Measurements from ENCODE around the gene NFIX. TPM values are rescaled to one million over a fixed set of nuclear protein-coding genes. Genes with fewer than 3 reads are reported as not detected.
A peak's percentile ranks its signal among the peaks of the same experiment; 100 is the strongest.
"Not testable (repeated sequence)": the region's sequence is repeated elsewhere in the genome, so short reads cannot be mapped to it uniquely, and the experiment has no call there.

The NFIX gene
- total RNA-seq, 1 donor from 2014 or later: 8.4 TPM

GRCh38 chr19:12949363-12950283 lies 45.7 kb upstream of the NFIX start:
- Mint-ChIP-seq H3K36me3 (ENCODE audit: low read depth, unreplicated experiment) (peaks cover 9% of the 10 kb centered on the region), H3K27me3 (ENCODE audit: low read depth, unreplicated experiment) (no peaks in the 10 kb centered on the region), H3K4me1 (ENCODE audit: low read depth, unreplicated experiment) (peaks cover 7% of the 10 kb centered on the region), H3K27ac (ENCODE audit: unreplicated experiment) (peak overlapping the region; percentile 69), H3K9me3 (ENCODE audit: unreplicated experiment) (no peaks in the 10 kb centered on the region), H3K4me3 (ENCODE audit: unreplicated experiment) (peak overlapping the region; percentile 68)
- no peak for TF ChIP-seq EZH2 (IDR thresholded peaks at IDR 0.05; ENCODE audit: insufficient read depth, low read length)
- TF ChIP-seq CTCF (IDR thresholded peaks at IDR 0.05; ENCODE audit: insufficient read depth, low read depth, low read length): no peak
- no peaks in the 10 kb centered on the region for H3K9me3 ChIP-seq (ENCODE audit: insufficient read depth, low read depth, low read length)
- no peak overlapping the region for H2AFZ ChIP-seq (ENCODE audit: low read depth, low read length)
- H4K20me1 ChIP-seq (ENCODE audit: insufficient read depth, low read length): peaks cover 28% of the 10 kb centered on the region
- no peak overlapping the region for H3K4me2 ChIP-seq (ENCODE audit: low read length)
- no peak overlapping the region for H3K9ac ChIP-seq (ENCODE audit: low read length)
- no peak overlapping the region for H3K4me3 ChIP-seq (ENCODE audit: insufficient read depth, low read depth, low read length)
- H3K27me3 ChIP-seq (ENCODE audit: insufficient read depth, low read length): no peaks in the 10 kb centered on the region
- H3K27ac ChIP-seq (ENCODE audit: low read depth, low read length): no peak overlapping the region
- H3K4me1 ChIP-seq (ENCODE audit: insufficient read depth, low read length): peaks cover 35% of the 10 kb centered on the region
- DNase-seq (ENCODE audit: low read depth) (no peak), FAIRE-seq (no peak)
- H3K36me3 ChIP-seq (ENCODE audit: insufficient read depth, low read length): peaks cover 28% of the 10 kb centered on the region
- H3K79me2 ChIP-seq (ENCODE audit: insufficient read depth, low read length): peaks cover 58% of the 10 kb centered on the region

- not testable (repeated sequence) for H3K27me3 ChIP-seq (ENCODE audit: insufficient read depth, low read length); H3K27ac Mint-ChIP-seq (ENCODE audit: unreplicated experiment); H3K36me3 Mint-ChIP-seq (ENCODE audit: low read depth, unreplicated experiment); FAIRE-seq; DNase-seq (ENCODE audit: low read depth); H3K27me3 Mint-ChIP-seq (ENCODE audit: low read depth, unreplicated experiment); H3K9me3 Mint-ChIP-seq (ENCODE audit: unreplicated experiment); H3K9me3 ChIP-seq (ENCODE audit: insufficient read depth, low read depth, low read length); H2AFZ ChIP-seq (ENCODE audit: low read depth, low read length); H3K4me3 ChIP-seq (ENCODE audit: insufficient read depth, low read depth, low read length); H3K4me3 Mint-ChIP-seq (ENCODE audit: unreplicated experiment)
- Histone ChIP-seq H3K4me1 (ENCODE audit: insufficient read depth, low read length) (peaks cover 36% of the 10 kb centered on the region), H4K20me1 (ENCODE audit: insufficient read depth, low read length) (peaks cover 25% of the 10 kb centered on the region), H3K36me3 (ENCODE audit: insufficient read depth, low read length) (peaks cover 26% of the 10 kb centered on the region), H3K9ac (ENCODE audit: low read length) (peak overlapping the region; percentile 80), H3K27ac (ENCODE audit: low read depth, low read length) (peak overlapping the region; percentile 95), H3K79me2 (ENCODE audit: insufficient read depth, low read length) (peaks cover 69% of the 10 kb centered on the region), H3K4me2 (ENCODE audit: low read length) (peak overlapping the region; percentile 62)
- peaks cover 16% of the 10 kb centered on the region for H3K4me1 Mint-ChIP-seq (ENCODE audit: low read depth, unreplicated experiment)
Measured at GRCh38 chr19:12952050-12952449, 43.2 kb upstream of the NFIX start.

- no peak overlapping the region for H3K4me3 ChIP-seq (ENCODE audit: insufficient read depth, low read depth, low read length)
- peaks cover 26% of the 10 kb centered on the region for H3K36me3 ChIP-seq (ENCODE audit: insufficient read depth, low read length)
- FAIRE-seq (no peak), DNase-seq (ENCODE audit: low read depth) (peak; percentile 80)
- no peak overlapping the region for H3K27ac Mint-ChIP-seq (ENCODE audit: unreplicated experiment)
- H3K27me3 ChIP-seq (ENCODE audit: insufficient read depth, low read length): no peaks in the 10 kb centered on the region
- H3K9ac ChIP-seq (ENCODE audit: low read length): peak overlapping the region; percentile 80
- H3K79me2 ChIP-seq (ENCODE audit: insufficient read depth, low read length): peaks cover 69% of the 10 kb centered on the region
- peak overlapping the region; percentile 62 for H3K4me2 ChIP-seq (ENCODE audit: low read length)
- no peak for TF ChIP-seq CTCF (IDR thresholded peaks at IDR 0.05; ENCODE audit: insufficient read depth, low read depth, low read length)
- TF ChIP-seq EZH2 (IDR thresholded peaks at IDR 0.05; ENCODE audit: insufficient read depth, low read length): no peak
- peaks cover 8% of the 10 kb centered on the region for H3K36me3 Mint-ChIP-seq (ENCODE audit: low read depth, unreplicated experiment)
- peaks cover 32% of the 10 kb centered on the region for H3K4me1 ChIP-seq (ENCODE audit: insufficient read depth, low read length)
- no peaks in the 10 kb centered on the region for H3K9me3 Mint-ChIP-seq (ENCODE audit: unreplicated experiment)
- no peak overlapping the region for H2AFZ ChIP-seq (ENCODE audit: low read depth, low read length)
- H3K4me1 Mint-ChIP-seq (ENCODE audit: low read depth, unreplicated experiment): peaks cover 16% of the 10 kb centered on the region
- no peaks in the 10 kb centered on the region for H3K27me3 Mint-ChIP-seq (ENCODE audit: low read depth, unreplicated experiment)
- no peak overlapping the region for H3K4me3 Mint-ChIP-seq (ENCODE audit: unreplicated experiment)
- H4K20me1 ChIP-seq (ENCODE audit: insufficient read depth, low read length): peaks cover 22% of the 10 kb centered on the region
- peak overlapping the region; percentile 95 for H3K27ac ChIP-seq (ENCODE audit: low read depth, low read length)
- H3K9me3 ChIP-seq (ENCODE audit: insufficient read depth, low read depth, low read length): no peaks in the 10 kb centered on the region
Measured at GRCh38 chr19:12952488-12953137, 42.7 kb upstream of the NFIX start.

Data from astrocyte (in vitro differentiated cells and primary cell).